Stimulated activated CD4-positive, alpha-beta T cell treated with anti-CD3 and anti-CD28 coated beads, Interleukin-12 subunit alpha, Interleukin-12 subunit beta, amount 100 ng/mL, for 24 hours (primary cell): ENCODE measurements around the gene TMEM263.

Experiments
- DNase-seq, 2 experiments: peaks; one replicate each; pipeline ENCODE4 v3.0.0-alpha.2; 2020; ENCODE audit warnings: low read depth in 2 of 2

TMEM263 gene

DNA sequence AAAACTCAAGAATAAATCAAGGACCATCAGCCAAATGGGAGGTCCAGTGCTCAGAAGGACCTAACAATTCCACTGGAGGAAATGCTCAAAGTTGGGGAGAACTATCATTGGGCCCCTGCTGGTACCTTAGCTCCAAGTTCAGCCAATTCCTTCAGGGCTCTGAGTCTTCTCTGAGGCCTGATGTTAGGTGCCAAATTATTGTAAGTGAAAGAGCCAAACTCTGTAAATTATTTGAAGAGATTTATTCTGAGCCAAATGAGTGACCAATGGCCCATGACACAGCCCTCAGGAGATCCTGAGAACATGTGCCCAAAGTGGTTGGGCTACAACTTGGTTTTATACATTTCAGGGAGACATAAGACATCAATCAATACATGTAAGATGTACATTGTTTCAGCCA lies 8.2 kb upstream of the TMEM263 start:
- DNase-seq = no peak

- DNase-seq = no peak
These were observed 5.1 kb upstream of the TMEM263 start for GRCh38 chr12:106950591-106950990.

DNA sequence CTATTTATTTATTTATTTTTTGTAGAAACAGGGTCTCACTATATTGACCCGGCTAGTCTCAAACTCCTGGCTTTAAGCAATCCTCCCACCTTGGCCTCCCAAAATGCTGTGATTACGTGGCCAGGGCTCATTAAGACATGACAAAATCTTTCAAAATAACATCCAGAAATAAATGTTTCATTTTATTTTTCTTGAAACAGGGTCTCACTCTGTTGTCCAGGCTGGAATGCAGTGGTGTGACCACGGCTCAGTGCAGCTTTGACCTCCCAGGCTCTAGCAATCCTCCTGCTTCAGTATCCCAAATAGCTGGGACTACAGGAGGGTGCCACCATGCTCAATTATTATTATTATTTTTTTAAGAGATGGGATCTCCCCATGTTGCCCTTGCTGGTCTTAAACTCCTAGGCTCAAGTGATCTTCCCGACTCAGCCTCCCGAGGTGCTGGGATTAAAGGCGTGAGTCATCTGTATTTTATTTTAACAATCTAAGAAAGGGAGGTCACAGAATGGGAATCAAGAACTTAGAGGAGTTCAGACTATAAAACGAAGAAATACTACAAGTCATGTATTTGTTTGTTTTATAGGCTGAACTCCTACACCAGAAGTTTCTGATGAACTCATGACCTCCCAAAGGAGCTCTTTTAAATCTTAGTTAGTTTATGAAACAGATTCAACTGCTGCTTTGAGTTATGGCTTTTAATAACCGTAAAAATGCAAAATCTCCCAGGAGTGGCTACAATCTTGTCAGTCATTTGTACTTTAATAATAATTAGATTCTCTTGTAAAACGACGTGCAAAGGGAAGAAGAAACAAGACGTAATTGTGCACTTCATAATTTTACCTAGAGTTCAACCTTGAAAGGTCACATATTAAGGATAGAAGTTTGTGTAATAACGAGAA lies 2.1 kb upstream of the TMEM263 start:
- DNase-seq = no peak

- no peak for DNase-seq
These were observed 988 bp upstream of the TMEM263 start for GRCh38 chr12:106954462-106955376.

GRCh38 chr12:106956048-106956578 lies 406 bp downstream of the TMEM263 start:
- peak; percentile 33 to 53 for DNase-seq

DNA sequence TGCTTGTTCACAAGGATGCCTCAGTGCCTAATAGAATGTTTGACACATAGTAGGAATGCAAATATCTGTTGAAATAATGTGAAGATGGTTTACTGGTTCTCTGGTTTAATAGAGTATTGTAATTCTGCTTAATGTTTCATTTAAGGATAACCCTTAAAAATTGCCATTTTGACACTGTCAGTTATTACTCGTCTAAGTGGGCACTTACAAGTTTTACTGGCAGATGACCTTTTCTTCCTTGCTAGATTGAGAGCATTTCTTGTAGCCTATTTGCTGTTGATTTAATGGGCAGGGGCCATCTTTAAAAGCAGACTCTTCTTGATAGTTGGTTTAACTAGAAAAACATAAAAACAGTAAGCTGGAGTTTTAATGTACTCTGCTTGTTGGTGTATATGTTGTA lies 1.9 kb downstream of the TMEM263 start:
- no peak for DNase-seq

DNA sequence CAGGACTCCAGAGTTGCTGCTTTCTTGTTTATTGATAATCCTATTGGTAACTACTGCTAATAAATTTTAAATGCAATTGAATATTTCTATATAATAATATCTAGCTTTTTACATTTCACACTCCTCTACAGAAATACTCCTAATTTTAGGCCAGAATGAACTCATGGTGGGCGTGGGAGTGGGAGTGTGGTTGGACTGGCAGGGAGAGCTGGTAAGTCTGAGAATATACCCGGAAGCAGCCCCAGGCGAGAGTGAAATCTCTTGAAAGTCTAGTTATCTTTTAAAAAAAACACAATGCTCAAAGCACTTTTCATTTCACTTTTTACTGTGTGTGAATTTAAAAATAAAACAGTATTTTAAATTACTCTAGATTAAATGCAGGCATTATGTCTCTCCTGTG lies 4.7 kb downstream of the TMEM263 start:
- DNase-seq = no peak

DNA sequence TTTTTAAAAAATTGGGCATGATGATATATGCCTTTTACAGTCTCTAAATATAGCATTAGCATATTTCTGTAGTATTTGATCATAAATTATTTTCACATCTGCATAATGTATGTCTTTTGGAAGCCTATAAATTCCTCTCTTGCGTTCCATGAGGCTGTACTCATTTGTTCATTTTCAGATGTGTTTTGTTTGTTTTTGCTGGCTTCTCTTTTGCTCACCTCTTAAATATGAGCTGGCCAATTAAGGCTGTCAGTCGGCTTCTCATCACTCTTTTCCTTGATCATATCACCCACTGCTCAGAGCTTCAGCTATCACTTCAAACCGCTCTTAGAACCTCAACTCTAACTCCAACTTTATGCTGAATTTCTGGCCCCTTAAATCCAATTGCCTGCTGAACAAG lies 6.6 kb downstream of the TMEM263 start:
- no peak for DNase-seq

DNA sequence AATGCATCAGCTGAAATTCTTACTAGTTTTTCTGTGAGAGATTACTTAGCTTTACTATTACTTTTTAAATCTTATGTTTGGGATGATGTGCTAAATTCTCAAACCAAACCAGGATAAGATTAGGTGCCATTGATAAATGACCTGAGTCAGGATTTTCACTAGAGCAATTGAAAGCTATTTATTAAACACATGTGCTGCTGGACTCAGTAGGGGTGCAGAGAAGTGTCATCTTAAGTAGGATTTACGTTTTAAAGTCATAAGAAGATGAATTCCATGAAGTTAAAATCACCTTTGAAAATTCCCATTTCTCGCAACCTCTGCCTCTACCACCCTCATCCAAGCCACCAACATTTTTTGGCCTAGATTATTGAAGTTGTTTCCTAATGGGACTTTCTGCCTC lies 8.8 kb downstream of the TMEM263 start:
- DNase-seq = no peak

DNA sequence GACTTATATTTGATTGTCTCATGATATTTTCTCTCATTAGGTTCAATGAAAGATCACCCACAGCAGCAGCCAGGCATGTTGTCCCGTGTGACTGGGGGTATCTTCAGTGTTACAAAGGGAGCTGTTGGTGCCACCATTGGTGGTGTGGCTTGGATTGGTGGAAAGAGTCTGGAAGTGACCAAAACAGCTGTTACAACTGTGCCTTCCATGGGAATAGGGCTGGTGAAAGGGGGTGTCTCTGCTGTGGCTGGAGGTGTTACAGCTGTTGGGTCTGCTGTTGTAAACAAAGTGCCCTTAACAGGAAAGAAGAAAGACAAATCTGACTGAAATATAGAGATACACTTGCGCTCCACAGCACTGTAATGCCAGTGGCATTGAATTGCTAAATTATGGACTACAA lies 15.4 kb downstream of the TMEM263 start:
- DNase-seq = no peak

DNA sequence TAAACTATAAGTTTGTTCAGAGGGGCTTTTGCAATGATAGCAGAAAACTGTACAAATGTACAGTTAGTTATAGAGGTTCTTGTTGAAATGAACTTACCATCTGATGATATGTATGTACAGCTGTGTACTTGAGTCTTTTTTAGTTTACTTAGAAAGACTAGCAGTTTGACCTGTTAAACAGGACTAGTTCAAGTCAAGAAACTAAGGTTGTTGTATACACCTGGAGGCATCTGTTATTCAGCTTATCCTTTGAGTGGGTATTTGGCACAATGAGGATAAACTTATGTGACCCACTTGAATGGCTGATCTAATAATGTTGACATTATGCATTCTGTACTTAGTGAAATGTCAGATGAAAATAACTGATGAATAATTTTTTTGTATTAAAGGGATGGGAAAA lies 17.8 kb downstream of the TMEM263 start:
- DNase-seq = no peak

- no peak for DNase-seq
These were observed 18.8 kb downstream of the TMEM263 start for GRCh38 chr12:106974511-106974910.

DNA sequence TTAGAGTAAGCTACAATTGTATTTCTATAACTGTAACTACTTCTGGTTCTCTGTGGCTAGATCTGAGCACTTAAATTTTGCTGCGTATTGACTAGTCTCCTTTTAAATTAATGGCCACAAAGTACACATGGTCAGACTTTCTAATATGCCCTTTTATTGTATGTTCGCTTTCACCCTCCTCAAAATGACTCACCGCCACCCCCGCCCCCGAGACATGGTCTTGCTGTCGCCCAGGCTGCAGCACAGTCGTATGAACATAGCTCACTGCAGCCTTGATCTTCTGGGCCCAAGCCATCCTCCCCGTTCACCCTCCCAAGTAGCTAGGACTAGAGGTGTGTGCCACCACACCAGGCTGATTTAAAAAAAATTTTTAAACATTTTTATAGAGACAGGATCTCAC lies 19.4 kb downstream of the TMEM263 start:
- DNase-seq = no peak

DNA sequence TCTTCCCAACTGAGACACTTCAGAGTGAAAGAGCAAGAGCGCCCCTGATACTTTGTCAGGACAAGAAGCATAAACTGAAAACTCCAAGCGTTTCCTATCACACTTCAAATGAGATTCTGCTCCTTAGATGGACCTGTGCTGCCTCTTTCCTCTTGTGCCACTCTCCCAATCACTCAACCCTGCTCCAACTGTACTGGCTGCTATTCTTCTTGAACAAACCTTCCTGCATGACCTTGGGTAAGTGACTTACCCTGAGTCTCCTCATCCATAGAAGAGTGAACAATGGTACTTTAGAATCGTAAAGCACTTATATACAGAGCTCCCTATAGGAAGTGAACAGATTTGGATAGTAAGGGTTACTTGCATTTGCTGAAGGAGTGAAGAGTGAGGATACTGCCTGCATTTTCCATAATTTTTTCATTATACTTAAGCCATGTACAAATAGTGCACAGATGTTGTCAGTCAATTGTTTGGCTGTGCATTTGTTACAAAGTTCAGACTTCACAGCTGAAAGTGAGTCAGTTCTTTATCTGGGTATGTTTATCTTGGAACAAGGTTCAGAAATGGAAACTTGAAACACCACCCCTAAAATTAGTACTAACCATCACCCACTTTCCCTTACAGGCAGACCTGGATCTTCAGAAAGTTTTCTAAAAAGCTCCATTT lies 20.4 kb downstream of the TMEM263 start:
- no peak for DNase-seq

- no peak for DNase-seq
These were observed 21.0 kb downstream of the TMEM263 start for GRCh38 chr12:106976668-106977067.

DNA sequence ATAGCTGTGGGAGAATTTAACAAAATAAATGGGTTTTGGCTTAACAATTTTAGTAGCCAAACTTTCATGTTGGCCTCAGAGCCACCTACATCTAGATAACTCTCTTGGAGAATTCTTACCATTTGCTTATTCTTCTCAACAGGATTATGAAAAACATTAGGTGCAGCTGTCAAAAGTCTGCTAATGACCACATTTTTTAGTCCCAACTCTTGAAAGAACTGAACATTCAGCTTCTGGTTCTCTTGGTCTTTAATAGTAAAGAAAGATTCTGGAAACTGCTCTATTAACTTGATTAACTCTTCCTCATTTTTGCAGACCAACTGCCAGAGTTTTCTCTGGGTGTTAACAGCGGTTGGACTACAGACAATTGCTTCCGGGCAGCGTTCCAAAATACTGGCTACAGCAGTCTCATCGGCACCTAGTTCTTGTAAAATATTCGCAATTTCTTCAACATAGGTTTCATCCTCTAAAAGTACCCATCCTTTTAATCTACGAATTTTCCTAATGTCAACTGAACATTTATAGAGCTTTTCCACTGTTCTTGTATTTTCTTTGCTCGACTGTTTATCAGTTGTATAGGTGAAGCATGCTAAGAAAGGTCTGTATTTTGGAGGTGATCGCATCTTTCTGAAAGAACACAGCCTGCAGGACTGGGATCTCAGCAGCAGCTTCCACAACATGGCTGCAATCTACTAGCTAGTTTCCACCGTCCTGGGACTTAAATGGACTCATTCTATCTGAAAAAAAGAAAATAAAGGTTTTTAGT lies 22.5 kb downstream of the TMEM263 start:
- no peak for DNase-seq

GRCh38 chr12:106980944-106981343 lies 25.2 kb downstream of the TMEM263 start:
- DNase-seq = no peak

DNA sequence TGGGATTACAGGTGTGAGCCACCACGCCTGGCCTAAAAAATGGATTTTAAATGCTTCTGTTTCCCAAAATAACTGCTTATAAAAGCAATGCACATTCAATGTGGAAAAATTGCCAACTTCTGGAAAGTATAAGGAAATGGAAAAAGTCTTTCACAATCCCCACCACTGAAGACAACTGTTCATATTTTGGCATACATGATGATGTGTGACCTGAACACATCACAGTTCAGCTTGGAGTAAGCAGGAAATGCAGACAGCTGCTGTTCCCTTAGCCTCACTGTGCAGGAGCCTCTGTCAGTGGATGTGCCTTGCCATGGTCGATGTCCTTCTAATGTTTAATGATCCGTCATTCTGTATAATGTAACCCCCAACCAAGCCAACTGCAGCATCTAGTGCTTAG lies 26.1 kb downstream of the TMEM263 start:
- DNase-seq = no peak

DNA sequence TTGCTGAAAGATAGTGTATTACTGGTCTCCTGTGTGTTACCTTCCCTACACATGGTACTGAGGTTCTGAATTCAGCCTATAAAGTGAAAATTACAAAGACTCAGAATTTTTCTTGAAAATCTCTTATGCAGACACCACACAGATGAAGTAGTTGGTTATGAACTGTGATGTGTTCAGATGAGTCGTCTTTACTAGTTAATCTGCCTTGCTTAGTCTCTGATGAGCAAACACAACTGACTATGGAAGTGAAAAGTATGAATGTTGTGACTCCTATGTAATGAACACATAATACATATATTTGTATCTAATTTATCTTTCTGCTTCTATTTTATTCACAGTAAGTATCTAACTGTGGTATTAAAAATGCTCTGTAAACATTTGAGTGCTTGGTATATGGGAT lies 26.5 kb downstream of the TMEM263 start:
- DNase-seq = no peak

DNA sequence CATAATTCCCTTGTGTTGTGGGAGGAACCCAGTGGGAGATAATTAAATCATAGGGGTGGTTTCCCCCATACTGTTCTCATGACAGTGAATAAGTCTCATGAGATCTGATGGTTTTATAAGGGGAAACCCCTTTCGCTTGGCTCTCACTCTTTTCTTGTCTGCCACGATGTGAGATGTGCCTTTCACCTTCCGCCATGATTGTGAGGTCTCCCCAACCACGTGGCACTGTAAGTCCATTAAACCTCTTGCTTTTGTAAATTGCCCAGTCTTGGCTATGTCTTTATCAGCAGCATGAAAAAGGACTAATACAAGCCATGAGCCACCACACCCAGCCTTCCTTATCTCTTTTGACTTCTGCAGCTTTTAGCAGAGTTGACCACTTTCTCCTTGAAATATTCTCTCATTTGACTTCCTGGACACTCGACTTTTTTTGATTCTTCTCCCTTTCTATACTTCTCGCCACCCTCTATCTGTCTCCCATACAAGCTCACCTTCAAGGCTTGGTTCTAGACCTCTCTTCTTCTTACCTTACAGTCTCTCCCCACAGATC lies 29.0 kb downstream of the TMEM263 start:
- peak in 1 of 2 experiments; percentile 4 for DNase-seq

- DNase-seq = no peak
These were observed 29.8 kb downstream of the TMEM263 start for GRCh38 chr12:106985479-106985878.
